Stomach (tissue), 4 donors: Measurements from ENCODE around the gene ATP6V0C.

Experiments
- POLR2AphosphoS5 ChIP-seq, 3 donors: sonication (generic); formaldehyde crosslinking; IDR thresholded peaks; one replicate each; pipeline ENCODE4 v1.6.1; 2016; ENCODE audit warnings: antibody characterized with exemption in 3 of 3
- TF ChIP-seq, protein P1 (sequence below), 7 experiments: fragments of 450-650 bp in 4 of 7; fragments of 200-600 bp in 3 of 7; sonication (generic) in 3 of 7; IDR thresholded peaks; one replicate each; pipeline ENCODE4 v1.5.1; 2016 to 2019; ENCODE audit warnings: antibody characterized with exemption in 7 of 7, control low read depth in 2 of 7, mild to moderate bottlenecking in 1 of 7

DNA sequence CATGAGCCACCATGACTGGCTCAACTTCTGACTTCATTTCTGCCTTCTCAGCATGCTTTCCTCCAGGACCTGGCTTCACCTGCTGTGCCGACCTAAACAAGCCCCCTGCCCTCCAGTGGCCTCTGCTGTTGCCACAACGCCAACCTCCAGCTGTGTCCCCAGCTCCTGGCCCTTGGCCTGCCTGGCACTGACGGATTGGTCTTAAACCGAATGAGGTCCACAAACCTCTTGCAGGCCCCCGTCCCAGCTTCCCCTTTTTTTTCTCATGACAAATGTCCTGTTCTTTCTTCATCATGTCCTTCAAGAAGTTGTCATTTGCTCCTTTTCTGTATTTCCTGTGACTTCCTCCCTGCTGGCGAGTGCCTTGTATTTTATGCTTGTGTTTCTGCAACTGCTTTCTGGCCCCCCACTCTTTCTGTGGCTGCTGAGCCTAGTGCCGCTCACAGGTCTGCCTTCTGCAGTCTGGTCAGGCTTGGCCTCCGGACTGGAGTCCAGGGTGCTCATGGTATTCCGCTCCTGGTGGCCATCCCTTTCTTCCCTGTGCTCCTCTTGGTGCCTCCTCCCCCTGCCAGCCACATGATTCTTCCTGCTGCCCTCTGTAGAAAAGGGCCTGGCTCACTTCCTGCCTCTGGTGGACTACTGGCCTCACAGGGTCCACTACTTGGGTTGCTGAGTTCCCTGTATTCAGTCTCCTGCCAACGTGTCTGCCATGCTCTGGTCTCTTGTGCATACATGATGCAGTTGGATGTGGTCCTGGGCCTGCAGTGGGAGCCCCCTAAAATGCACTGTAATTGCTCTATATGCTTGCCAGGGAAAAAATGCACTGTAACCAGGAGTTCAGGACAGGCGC is 2.9 kb downstream of the ATP6V0C start:
- TF ChIP-seq, protein P1, sequence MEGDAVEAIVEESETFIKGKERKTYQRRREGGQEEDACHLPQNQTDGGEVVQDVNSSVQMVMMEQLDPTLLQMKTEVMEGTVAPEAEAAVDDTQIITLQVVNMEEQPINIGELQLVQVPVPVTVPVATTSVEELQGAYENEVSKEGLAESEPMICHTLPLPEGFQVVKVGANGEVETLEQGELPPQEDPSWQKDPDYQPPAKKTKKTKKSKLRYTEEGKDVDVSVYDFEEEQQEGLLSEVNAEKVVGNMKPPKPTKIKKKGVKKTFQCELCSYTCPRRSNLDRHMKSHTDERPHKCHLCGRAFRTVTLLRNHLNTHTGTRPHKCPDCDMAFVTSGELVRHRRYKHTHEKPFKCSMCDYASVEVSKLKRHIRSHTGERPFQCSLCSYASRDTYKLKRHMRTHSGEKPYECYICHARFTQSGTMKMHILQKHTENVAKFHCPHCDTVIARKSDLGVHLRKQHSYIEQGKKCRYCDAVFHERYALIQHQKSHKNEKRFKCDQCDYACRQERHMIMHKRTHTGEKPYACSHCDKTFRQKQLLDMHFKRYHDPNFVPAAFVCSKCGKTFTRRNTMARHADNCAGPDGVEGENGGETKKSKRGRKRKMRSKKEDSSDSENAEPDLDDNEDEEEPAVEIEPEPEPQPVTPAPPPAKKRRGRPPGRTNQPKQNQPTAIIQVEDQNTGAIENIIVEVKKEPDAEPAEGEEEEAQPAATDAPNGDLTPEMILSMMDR (IDR thresholded peaks at IDR 0.05), result no peak
- no peak for TF ChIP-seq POLR2AphosphoS5 (IDR thresholded peaks at IDR 0.05)
